ENCODE data around the gene RAP1A. TPM values are rescaled to one million over a fixed set of nuclear protein-coding genes. Genes with fewer than 3 reads are reported as not detected.

RAP1A gene
- total RNA-seq, 1 experiment from 2014 or later = 37.1 TPM

- ChIA-PET CTCF (no interaction called here), POLR2A (no interaction called here)
- Histone ChIP-seq H3K27me3 (ENCODE audit: control insufficient read depth, insufficient read depth, low read length) (no peaks in the 10 kb centered on the region), H3K4me3 (ENCODE audit: low read depth in 2 of 2, low read length in 2 of 2) (no peak overlapping the region), H3K27ac (ENCODE audit: low read length) (no peak overlapping the region), H3K36me3 (ENCODE audit: control insufficient read depth, insufficient read depth, low read length) (peaks cover 31% of the 10 kb centered on the region; the same call in 1 of the 2 replicates), H3K4me1 (ENCODE audit: control insufficient read depth, insufficient read depth, low read length) (no peaks in the 10 kb centered on the region), H3K9me3 (ENCODE audit: control insufficient read depth, insufficient read depth, low read depth, low read length) (no peaks in the 10 kb centered on the region)
- intact Hi-C loops (cut with micrococcal nuclease; ENCODE audit: unreplicated experiment) = no loop called here
- ATAC-seq (no peak), DNase-seq (ENCODE audit: low read depth, low spot score) (no peak)
- in situ Hi-C loops (cut with HindIII; ENCODE audit: low pct_unique_long_range_greater_than_20kb, low sequenced_read_pairs) = no loop called here
- TF ChIP-seq CTCF (IDR thresholded peaks at IDR 0.05) = no peak
- no peak for TF ChIP-seq SIN3A (IDR thresholded peaks at IDR 0.05; ENCODE audit: borderline replicate concordance, insufficient read depth, low read depth, low read length)
- no peak for TF ChIP-seq REST (IDR thresholded peaks at IDR 0.05; ENCODE audit: insufficient read depth in 1 of 2, low read depth in 2 of 2, low read length in 1 of 2)
- TF ChIP-seq TCF7L2 (IDR thresholded peaks at IDR 0.05; ENCODE audit: low read depth, low read length) = no peak
- TF ChIP-seq POLR2AphosphoS5 (IDR thresholded peaks at IDR 0.05; ENCODE audit: low read depth, low read length) = no peak
- BruUV-seq (replicated peaks) = no TSS peak
These were observed 142.7 kb downstream of the RAP1A start for GRCh38 chr1:111762332-111762731.

Other genes starting within 250 kb of the RAP1A start
- 0.98 TPM for gene OVGP1, start 192.1 kb upstream of the RAP1A start, total RNA-seq (2021; ENCODE audit: unreplicated experiment)
- gene WDR77, start 170.5 kb upstream of the RAP1A start, total RNA-seq (2021; ENCODE audit: unreplicated experiment) = 49.9 TPM
- gene ATP5PB, start 170.3 kb upstream of the RAP1A start, total RNA-seq (2021; ENCODE audit: unreplicated experiment) = 178 TPM
- gene C1orf162, start 145.8 kb upstream of the RAP1A start, total RNA-seq (2021; ENCODE audit: unreplicated experiment) = 0.41 TPM
- not detected for gene ADORA3, start 116.2 kb upstream of the RAP1A start, total RNA-seq (2021; ENCODE audit: unreplicated experiment)
- not detected for gene TMIGD3, start 116.2 kb upstream of the RAP1A start, total RNA-seq (2021; ENCODE audit: unreplicated experiment)
- gene INKA2, start 119.6 kb downstream of the RAP1A start, total RNA-seq (2021; ENCODE audit: unreplicated experiment) = 0.54 TPM
- gene DDX20, start 136.1 kb downstream of the RAP1A start, total RNA-seq (2021; ENCODE audit: unreplicated experiment) = 9.1 TPM